ENCODE measurements around the gene SCD. TPM values are rescaled to one million over a fixed set of nuclear protein-coding genes. Genes with fewer than 3 reads are reported as not detected.

The SCD gene
- total RNA-seq, 1 donor from 2014 or later, result 144 TPM

DNA sequence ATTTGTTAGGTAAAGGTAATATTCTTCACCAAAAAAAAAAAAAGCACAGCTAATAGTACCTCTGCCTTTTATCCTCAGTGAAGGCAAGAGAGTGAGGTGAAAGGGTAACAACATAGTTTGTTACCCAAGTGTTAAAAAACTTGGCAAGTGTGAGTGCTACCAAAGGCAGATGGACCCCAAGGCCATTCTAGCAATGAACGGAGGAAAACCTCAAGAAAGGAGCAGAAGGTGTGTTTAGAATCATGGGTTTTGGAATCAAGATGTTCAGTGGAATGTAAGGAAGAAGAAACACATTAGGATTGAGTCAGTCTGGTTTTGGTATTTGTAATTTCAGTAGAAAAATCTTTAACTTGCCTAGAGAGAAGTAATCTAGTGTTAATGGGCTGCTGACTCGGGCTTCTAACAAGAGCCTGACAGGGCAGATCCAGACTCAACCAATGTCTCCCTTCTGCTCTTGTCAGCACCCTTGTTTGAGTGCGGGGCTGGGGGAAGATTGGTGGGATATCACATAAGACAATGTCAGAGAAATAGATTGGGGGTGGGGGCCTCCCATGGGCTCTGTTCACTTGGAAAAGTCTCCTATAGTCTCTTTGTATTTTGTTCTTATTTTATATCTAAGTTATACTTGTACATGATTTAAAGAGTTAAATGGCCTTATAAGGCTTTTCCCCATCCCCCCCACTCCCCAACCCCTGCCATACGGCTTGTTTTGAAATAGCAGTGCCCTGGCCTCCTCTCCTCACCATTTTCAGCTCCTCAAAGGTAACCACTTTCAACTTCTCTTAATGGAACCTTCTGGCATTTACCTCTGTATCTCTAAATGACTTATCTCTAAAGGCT, 44.4 kb downstream of the SCD start:
- intact Hi-C loops (cut with micrococcal nuclease), result no loop called here

- intact Hi-C loops (cut with micrococcal nuclease), result no loop called here
Observed at GRCh38 chr10:100392686-100393003, 45.6 kb downstream of the SCD start.

GRCh38 chr10:100395626-100396025, 48.6 kb downstream of the SCD start:
- intact Hi-C loops (cut with micrococcal nuclease), result no loop called here

DNA sequence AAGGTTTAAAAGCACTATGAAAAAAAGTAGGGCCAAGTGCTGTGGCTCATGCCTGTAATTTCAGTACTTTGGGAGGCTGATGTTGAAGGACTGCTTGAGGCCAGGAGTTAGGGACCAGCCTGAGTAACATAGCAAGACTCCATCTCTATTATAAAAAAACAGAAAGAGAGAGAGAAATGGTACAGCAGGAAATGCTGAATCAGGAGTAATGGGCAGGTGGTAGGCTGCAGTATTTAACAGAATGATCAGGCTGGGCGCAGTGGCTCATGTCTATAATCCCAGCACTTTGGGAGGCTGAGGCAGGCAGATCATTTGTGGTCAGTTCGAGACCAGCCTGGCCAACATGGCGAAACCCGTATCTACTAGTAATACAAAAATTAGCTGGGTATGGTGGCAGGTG, 49.6 kb downstream of the SCD start:
- intact Hi-C loops (cut with micrococcal nuclease), result no loop called here

DNA sequence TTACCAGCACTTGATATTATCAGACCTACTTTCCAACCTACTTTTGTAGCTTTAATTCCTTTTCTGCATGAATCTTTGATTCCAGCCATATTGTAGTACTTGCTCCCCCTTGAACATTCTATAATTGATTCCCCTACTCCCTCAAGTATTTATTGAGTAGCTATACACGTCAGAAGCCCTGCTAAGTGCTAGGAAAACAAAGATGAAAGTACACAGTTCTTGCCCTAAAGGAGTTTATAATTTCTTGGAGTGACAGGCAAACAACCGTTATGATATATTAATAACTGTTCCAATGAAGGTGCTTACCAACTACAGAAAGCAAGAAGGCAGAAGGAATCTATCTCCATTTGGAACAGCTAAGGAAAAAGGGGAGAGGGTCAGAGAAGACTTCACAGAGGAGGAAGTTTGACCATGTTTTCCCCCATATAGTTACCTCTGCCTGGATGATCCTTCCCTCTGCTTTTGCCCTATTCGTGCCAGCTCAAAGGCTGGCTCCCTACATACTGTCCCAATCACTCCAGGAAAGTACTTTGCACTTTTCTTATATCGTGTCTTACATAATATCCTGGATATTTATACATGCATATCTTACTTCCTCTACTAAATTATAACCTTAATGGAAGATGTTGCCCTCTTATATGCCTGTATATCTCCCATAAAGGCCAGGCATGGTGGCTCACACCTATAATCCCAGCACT, 54.7 kb downstream of the SCD start:
- intact Hi-C loops (cut with micrococcal nuclease), result no loop called here

DNA sequence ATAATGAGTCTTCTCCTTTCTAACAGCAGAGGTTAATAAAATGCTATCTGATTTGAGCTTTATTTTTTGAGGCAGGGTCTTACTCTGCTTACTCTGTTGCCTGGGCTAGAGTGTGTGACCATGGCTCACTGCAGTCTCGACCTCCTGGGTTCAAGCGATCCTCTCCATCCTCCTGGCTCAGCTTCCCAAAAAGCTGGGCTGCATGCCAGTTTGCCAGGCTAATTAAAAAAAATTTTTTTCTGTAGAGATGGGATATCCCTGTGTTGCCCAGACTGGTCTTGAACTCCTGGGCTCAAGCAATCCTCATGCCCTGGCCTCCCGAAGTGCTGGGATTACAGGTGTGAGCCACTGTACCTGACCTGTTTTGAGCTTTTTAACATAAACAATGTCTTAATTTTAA, 56.7 kb downstream of the SCD start:
- intact Hi-C loops (cut with micrococcal nuclease), result no loop called here

- intact Hi-C loops (cut with micrococcal nuclease), result no loop called here
Observed at GRCh38 chr10:100413173-100413572, 66.1 kb downstream of the SCD start.

Other genes with a start within 250 kb of the SCD start
- 17.1 and 18.1 TPM in 2 replicates for gene ERLIN1, start 161.2 kb upstream of the SCD start, total RNA-seq
- 31.1 and 32.1 TPM in 2 replicates for gene CHUK, start 117.6 kb upstream of the SCD start, total RNA-seq
- 43.3 and 44.3 TPM in 2 replicates for gene CWF19L1, start 79.6 kb upstream of the SCD start, total RNA-seq
- gene BLOC1S2, start 60.6 kb upstream of the SCD start, total RNA-seq, result 49.5 and 50.0 TPM in 2 replicates
- 0.14 and 0.20 TPM in 2 replicates for gene PKD2L1, start 17.0 kb upstream of the SCD start, total RNA-seq
- 0.27 and 0.41 TPM in 2 replicates for gene WNT8B, start 115.8 kb downstream of the SCD start, total RNA-seq
- gene SEC31B, start 172.6 kb downstream of the SCD start, total RNA-seq, result 268 and 278 TPM in 2 replicates
- 277 and 279 TPM in 2 replicates for gene NDUFB8, start 182.6 kb downstream of the SCD start, total RNA-seq
- 53.4 and 54.7 TPM in 2 replicates for gene HIF1AN, start 188.7 kb downstream of the SCD start, total RNA-seq